ENCODE data around the gene GAB2.
"Not testable (repeated sequence)": the region's sequence is repeated elsewhere in the genome, so short reads cannot be mapped to it uniquely, and the experiment has no call there.

GAB2 gene

GRCh38 chr11:78259777-78260487 lies 157.7 kb downstream of the GAB2 start:
- in situ Hi-C loops (cut with HindIII; ENCODE audit: low sequenced_read_pairs), result no loop called here

GRCh38 chr11:78257654-78258053 lies 160.0 kb downstream of the GAB2 start:
- in situ Hi-C loops (cut with HindIII; ENCODE audit: low sequenced_read_pairs), result no loop called here

- in situ Hi-C loops (cut with HindIII; ENCODE audit: low sequenced_read_pairs), result no loop called here
Observed at GRCh38 chr11:78256962-78257361, 160.7 kb downstream of the GAB2 start.

GRCh38 chr11:78255919-78256318 lies 161.7 kb downstream of the GAB2 start:
- in situ Hi-C loops (cut with HindIII; ENCODE audit: low sequenced_read_pairs), result no loop called here

GRCh38 chr11:78254268-78254667 lies 163.4 kb downstream of the GAB2 start:
- in situ Hi-C loops (cut with HindIII; ENCODE audit: low sequenced_read_pairs), result no loop called here

- in situ Hi-C loops (cut with HindIII; ENCODE audit: low sequenced_read_pairs), result no loop called here
Observed at GRCh38 chr11:78253797-78254196, 163.8 kb downstream of the GAB2 start.

GRCh38 chr11:78251083-78251775 lies 166.4 kb downstream of the GAB2 start:
- in situ Hi-C loops (cut with HindIII; ENCODE audit: low sequenced_read_pairs), result no loop called here

GRCh38 chr11:78250099-78250498 lies 167.5 kb downstream of the GAB2 start:
- in situ Hi-C loops (cut with HindIII; ENCODE audit: low sequenced_read_pairs), result no loop called here

- in situ Hi-C loops (cut with HindIII; ENCODE audit: low sequenced_read_pairs), result no loop called here
Observed at GRCh38 chr11:78248903-78249302, 168.7 kb downstream of the GAB2 start.

GRCh38 chr11:78248191-78248590 lies 169.4 kb downstream of the GAB2 start:
- in situ Hi-C loops (cut with HindIII; ENCODE audit: low sequenced_read_pairs), result no loop called here

- in situ Hi-C loops (cut with HindIII; ENCODE audit: low sequenced_read_pairs), result no loop called here
Observed at GRCh38 chr11:78244546-78245255, 172.9 kb downstream of the GAB2 start.

GRCh38 chr11:78244080-78244479 lies 173.5 kb downstream of the GAB2 start:
- in situ Hi-C loops (cut with HindIII; ENCODE audit: low sequenced_read_pairs), result no loop called here

- in situ Hi-C loops (cut with HindIII; ENCODE audit: low sequenced_read_pairs), result no loop called here
Observed at GRCh38 chr11:78241475-78241874, 176.1 kb downstream of the GAB2 start.

GRCh38 chr11:78239781-78240180 lies 177.8 kb downstream of the GAB2 start:
- in situ Hi-C loops (cut with HindIII; ENCODE audit: low sequenced_read_pairs), result no loop called here

- in situ Hi-C loops (cut with HindIII; ENCODE audit: low sequenced_read_pairs), result no loop called here
Observed at GRCh38 chr11:78237293-78238046, 180.2 kb downstream of the GAB2 start.

GRCh38 chr11:78234006-78234405 lies 183.6 kb downstream of the GAB2 start:
- in situ Hi-C loops (cut with HindIII; ENCODE audit: low sequenced_read_pairs), result no loop called here

- in situ Hi-C loops (cut with HindIII; ENCODE audit: low sequenced_read_pairs), result not testable (repeated sequence)
Observed at GRCh38 chr11:78233046-78233445, 184.6 kb downstream of the GAB2 start.

- in situ Hi-C loops (cut with HindIII; ENCODE audit: low sequenced_read_pairs), result no loop called here
Observed at GRCh38 chr11:78231962-78232501, 185.6 kb downstream of the GAB2 start.

- in situ Hi-C loops (cut with HindIII; ENCODE audit: low sequenced_read_pairs), result no loop called here
Observed at GRCh38 chr11:78230161-78230877, 187.3 kb downstream of the GAB2 start.

- in situ Hi-C loops (cut with HindIII; ENCODE audit: low sequenced_read_pairs), result no loop called here
Observed at GRCh38 chr11:78229106-78229505, 188.5 kb downstream of the GAB2 start.
